ENCODE results near the gene PA2G4.

- no peak for TF ChIP-seq CTCF (IDR thresholded peaks at IDR 0.05)
- TF ChIP-seq POLR2A (IDR thresholded peaks at IDR 0.05; ENCODE audit: low read depth): no peak
- TF ChIP-seq POLR2AphosphoS5 (IDR thresholded peaks at IDR 0.05): no peak
These were observed 22.0 kb upstream of the PA2G4 start for GRCh38 chr12:56082382-56082781.
